NOMO-1 treated with DMSO at 0.1 percent for 48 hours (cell line): ENCODE data around the gene GAB1.
"Not testable (repeated sequence)": the region's sequence is repeated elsewhere in the genome, so short reads cannot be mapped to it uniquely, and the experiment has no call there.

Experiments
- DNase-seq: peaks from one replicate; lab custom pipeline; 2025; ENCODE audit not compliant: unreplicated experiment; lab: John Stamatoyannopoulos, UW

The GAB1 gene

GRCh38 chr4:143337600-143338287, 1.1 kb downstream of the GAB1 start:
- peak; percentile 31 for DNase-seq

- DNase-seq: no peak
Observed at GRCh38 chr4:143338313-143338712, 1.6 kb downstream of the GAB1 start.

GRCh38 chr4:143339497-143339896, 2.8 kb downstream of the GAB1 start:
- DNase-seq: no peak

GRCh38 chr4:143341186-143341755, 4.6 kb downstream of the GAB1 start:
- no peak for DNase-seq

- DNase-seq: no peak
Observed at GRCh38 chr4:143343276-143343831, 6.7 kb downstream of the GAB1 start.

- DNase-seq: no peak
Observed at GRCh38 chr4:143344041-143344440, 7.4 kb downstream of the GAB1 start.

GRCh38 chr4:143344774-143345173, 8.1 kb downstream of the GAB1 start:
- no peak for DNase-seq

- DNase-seq: no peak
Observed at GRCh38 chr4:143345356-143345755, 8.7 kb downstream of the GAB1 start.

- DNase-seq: no peak
Observed at GRCh38 chr4:143346206-143346605, 9.5 kb downstream of the GAB1 start.

GRCh38 chr4:143347484-143348111, 10.9 kb downstream of the GAB1 start:
- peak; percentile 34 for DNase-seq

- no peak for DNase-seq
Observed at GRCh38 chr4:143348233-143349077, 11.8 kb downstream of the GAB1 start.

GRCh38 chr4:143349858-143350527, 13.3 kb downstream of the GAB1 start:
- DNase-seq: not testable (repeated sequence)

- no peak for DNase-seq
Observed at GRCh38 chr4:143351149-143351691, 14.5 kb downstream of the GAB1 start.

GRCh38 chr4:143351774-143352451, 15.2 kb downstream of the GAB1 start:
- no peak for DNase-seq

- DNase-seq: no peak
Observed at GRCh38 chr4:143352720-143353119, 16.0 kb downstream of the GAB1 start.

GRCh38 chr4:143353797-143354196, 17.1 kb downstream of the GAB1 start:
- DNase-seq: no peak

- DNase-seq: no peak
Observed at GRCh38 chr4:143354990-143355389, 18.3 kb downstream of the GAB1 start.

GRCh38 chr4:143355540-143356217, 19.0 kb downstream of the GAB1 start:
- DNase-seq: no peak

- DNase-seq: no peak
Observed at GRCh38 chr4:143356493-143356892, 19.8 kb downstream of the GAB1 start.
